ENCODE measurements around the gene EIF4A3.

The EIF4A3 gene

GRCh38 chr17:80182845-80183223, 35.9 kb upstream of the EIF4A3 start:
- no peaks in the 10 kb centered on the region for H3K27me3 Mint-ChIP-seq
- no peak for ATAC-seq (replicated peaks)
- no peaks in the 10 kb centered on the region for H3K36me3 Mint-ChIP-seq
- H3K4me1 Mint-ChIP-seq, result no peaks in the 10 kb centered on the region
- no peak for DNase-seq
- no peak overlapping the region for H3K27ac Mint-ChIP-seq
- no peaks in the 10 kb centered on the region for H3K9me3 Mint-ChIP-seq
- H3K4me3 Mint-ChIP-seq, result no peak overlapping the region

GRCh38 chr17:80182118-80182844, 35.4 kb upstream of the EIF4A3 start:
- no peaks in the 10 kb centered on the region for H3K4me1 Mint-ChIP-seq
- no peak for DNase-seq
- H3K36me3 Mint-ChIP-seq, result no peaks in the 10 kb centered on the region
- H3K4me3 Mint-ChIP-seq, result no peak overlapping the region
- H3K27ac Mint-ChIP-seq, result no peak overlapping the region
- no peak for ATAC-seq (replicated peaks)
- H3K9me3 Mint-ChIP-seq, result no peaks in the 10 kb centered on the region
- no peaks in the 10 kb centered on the region for H3K27me3 Mint-ChIP-seq

- no peak for ATAC-seq (replicated peaks)
- Mint-ChIP-seq H3K27me3 (no peaks in the 10 kb centered on the region), H3K4me3 (no peak overlapping the region), H3K27ac (no peak overlapping the region), H3K4me1 (no peaks in the 10 kb centered on the region), H3K36me3 (no peaks in the 10 kb centered on the region), H3K9me3 (no peaks in the 10 kb centered on the region)
- no peak for DNase-seq
These were observed 34.5 kb upstream of the EIF4A3 start for GRCh38 chr17:80181431-80181830.

- Mint-ChIP-seq H3K27ac (no peak overlapping the region), H3K36me3 (no peaks in the 10 kb centered on the region), H3K4me3 (no peak overlapping the region), H3K27me3 (peaks cover 0 to 4% of the 10 kb centered on the region in 2 donors), H3K9me3 (no peaks in the 10 kb centered on the region), H3K4me1 (no peaks in the 10 kb centered on the region)
- ATAC-seq (replicated peaks) (no peak), DNase-seq (no peak)
These were observed 33.3 kb upstream of the EIF4A3 start for GRCh38 chr17:80180192-80180591.

GRCh38 chr17:80177986-80178595, 31.2 kb upstream of the EIF4A3 start:
- no peaks in the 10 kb centered on the region for H3K9me3 Mint-ChIP-seq
- H3K36me3 Mint-ChIP-seq, result no peaks in the 10 kb centered on the region

GRCh38 chr17:80176757-80177156, 29.8 kb upstream of the EIF4A3 start:
- H3K4me3 Mint-ChIP-seq, result no peak overlapping the region
- H3K9me3 Mint-ChIP-seq, result no peaks in the 10 kb centered on the region
- H3K36me3 Mint-ChIP-seq, result no peaks in the 10 kb centered on the region
- no peak for DNase-seq
- H3K27me3 Mint-ChIP-seq, result peaks cover 0 to 4% of the 10 kb centered on the region in 2 donors
- ATAC-seq (replicated peaks), result no peak
- H3K27ac Mint-ChIP-seq, result no peak overlapping the region
- H3K4me1 Mint-ChIP-seq, result no peaks in the 10 kb centered on the region

More at GRCh38 chr17:80177986-80178595, 31.2 kb upstream of the EIF4A3 start:
- H3K4me1 Mint-ChIP-seq, result no peaks in the 10 kb centered on the region
- H3K27me3 Mint-ChIP-seq, result peaks cover 0 to 4% of the 10 kb centered on the region in 2 donors
- H3K4me3 Mint-ChIP-seq, result no peak overlapping the region
- no peak for DNase-seq
- H3K27ac Mint-ChIP-seq, result no peak overlapping the region
- no peak for ATAC-seq (replicated peaks)

- Mint-ChIP-seq H3K4me1 (no peaks in the 10 kb centered on the region), H3K36me3 (no peaks in the 10 kb centered on the region), H3K27me3 (peaks cover 8 to 10% of the 10 kb centered on the region in 2 donors), H3K27ac (no peak overlapping the region), H3K9me3 (peaks cover 0 to 2% of the 10 kb centered on the region in 2 donors), H3K4me3 (no peak overlapping the region)
- no peak for DNase-seq
- ATAC-seq (replicated peaks), result no peak
These were observed 27.0 kb upstream of the EIF4A3 start for GRCh38 chr17:80173916-80174315.

GRCh38 chr17:80173126-80173525, 26.2 kb upstream of the EIF4A3 start:
- H3K36me3 Mint-ChIP-seq, result no peaks in the 10 kb centered on the region
- no peak for DNase-seq
- H3K27ac Mint-ChIP-seq, result no peak overlapping the region
- H3K4me1 Mint-ChIP-seq, result no peaks in the 10 kb centered on the region
- H3K9me3 Mint-ChIP-seq, result peaks cover 0 to 3% of the 10 kb centered on the region in 2 donors
- ATAC-seq (replicated peaks), result no peak
- H3K27me3 Mint-ChIP-seq, result peaks cover 8 to 13% of the 10 kb centered on the region in 2 donors
- no peak overlapping the region for H3K4me3 Mint-ChIP-seq

GRCh38 chr17:80171681-80172080, 24.8 kb upstream of the EIF4A3 start:
- Mint-ChIP-seq H3K27ac (no peak overlapping the region), H3K4me1 (no peaks in the 10 kb centered on the region), H3K4me3 (no peak overlapping the region)

GRCh38 chr17:80169784-80170500, 23.0 kb upstream of the EIF4A3 start, which contains the start of gene CARD14:
Gene CARD14 (plus strand): TSS chr17:80170030. CDS start chr17:80181439, 11,409 bp downstream.
- H3K27me3 Mint-ChIP-seq, result peaks cover 4 to 13% of the 10 kb centered on the region in 2 donors
- no peak for DNase-seq
- no peak for ATAC-seq (replicated peaks)
- H3K9me3 Mint-ChIP-seq, result peaks cover 0 to 3% of the 10 kb centered on the region in 2 donors
- H3K36me3 Mint-ChIP-seq, result no peaks in the 10 kb centered on the region
- no peak within 1 kb of the TSS for H3K4me3 Mint-ChIP-seq
- H3K27ac Mint-ChIP-seq, result no peak within 1 kb of the TSS
- H3K4me1 Mint-ChIP-seq, result no peaks in the 10 kb centered on the region

More at GRCh38 chr17:80171681-80172080, 24.8 kb upstream of the EIF4A3 start:
- ATAC-seq (replicated peaks) (no peak), DNase-seq (no peak)
- H3K36me3 Mint-ChIP-seq, result no peaks in the 10 kb centered on the region
- peaks cover 0 to 3% of the 10 kb centered on the region in 2 donors for H3K9me3 Mint-ChIP-seq
- peaks cover 8 to 13% of the 10 kb centered on the region in 2 donors for H3K27me3 Mint-ChIP-seq

GRCh38 chr17:80169107-80169506, 22.2 kb upstream of the EIF4A3 start:
- Mint-ChIP-seq H3K9me3 (peaks cover 0 to 3% of the 10 kb centered on the region in 2 donors), H3K27me3 (peaks cover 4 to 13% of the 10 kb centered on the region in 2 donors), H3K4me3 (no peak overlapping the region), H3K4me1 (no peaks in the 10 kb centered on the region), H3K27ac (no peak overlapping the region), H3K36me3 (no peaks in the 10 kb centered on the region)
- ATAC-seq (replicated peaks) (no peak), DNase-seq (no peak)

- no peaks in the 10 kb centered on the region for H3K4me1 Mint-ChIP-seq
- H3K27me3 Mint-ChIP-seq, result peaks cover 4 to 13% of the 10 kb centered on the region in 2 donors
- no peaks in the 10 kb centered on the region for H3K36me3 Mint-ChIP-seq
- DNase-seq (no peak), ATAC-seq (replicated peaks) (no peak)
- no peak overlapping the region for H3K27ac Mint-ChIP-seq
- peaks cover 0 to 3% of the 10 kb centered on the region in 2 donors for H3K9me3 Mint-ChIP-seq
- no peak overlapping the region for H3K4me3 Mint-ChIP-seq
These were observed 21.4 kb upstream of the EIF4A3 start for GRCh38 chr17:80168371-80168770.

- H3K36me3 Mint-ChIP-seq, result no peaks in the 10 kb centered on the region
- peaks cover 4 to 13% of the 10 kb centered on the region in 2 donors for H3K27me3 Mint-ChIP-seq
- H3K4me1 Mint-ChIP-seq, result no peaks in the 10 kb centered on the region
- H3K27ac Mint-ChIP-seq, result no peak overlapping the region
- no peak overlapping the region for H3K4me3 Mint-ChIP-seq
- no peak for ATAC-seq (replicated peaks)
- peaks cover 0 to 3% of the 10 kb centered on the region in 2 donors for H3K9me3 Mint-ChIP-seq
- no peak for DNase-seq
These were observed 19.5 kb upstream of the EIF4A3 start for GRCh38 chr17:80166446-80166845.

- DNase-seq, result no peak
- no peaks in the 10 kb centered on the region for H3K36me3 Mint-ChIP-seq
- peaks cover 12 to 21% of the 10 kb centered on the region in 2 donors for H3K27me3 Mint-ChIP-seq
- ATAC-seq (replicated peaks), result no peak
- peaks cover 2 to 10% of the 10 kb centered on the region in 2 donors for H3K4me1 Mint-ChIP-seq
- H3K9me3 Mint-ChIP-seq, result peaks cover 0 to 3% of the 10 kb centered on the region in 2 donors
- no peak overlapping the region for H3K27ac Mint-ChIP-seq
- no peak overlapping the region for H3K4me3 Mint-ChIP-seq
These were observed 17.3 kb upstream of the EIF4A3 start for GRCh38 chr17:80164185-80164584.

Data from stimulated activated naive B cell treated with anti-CD40 and anti-IgM and Interleukin-4, amounts not matched to agents 10 μg/mL and 1 μg/mL and 100 μg/mL, for 72 hours (primary cell).